Prostate gland (tissue), 2 donors: ENCODE results near the gene IL12RB2.

Source experiments
- POLR2A ChIP-seq: fragments of 450-650 bp; IDR thresholded peaks from one replicate; pipeline ENCODE4 v1.6.1; 2016; ENCODE audit warnings: antibody characterized with exemption, mild to moderate bottlenecking
- POLR2AphosphoS5 ChIP-seq: sonication (generic); formaldehyde crosslinking; IDR thresholded peaks from one replicate; pipeline ENCODE4 v1.6.1; 2017; ENCODE audit warnings: antibody characterized with exemption
- TF ChIP-seq, protein P1 (sequence below), 4 experiments: fragments of 200-600 bp in 2 of 4; fragments of 450-650 bp in 2 of 4; sonication (generic) in 2 of 4; IDR thresholded peaks; 1 replicate in 3 of 4; 2 replicates in 1 of 4; pipeline ENCODE4 v1.5.1; 2016 to 2019; ENCODE audit warnings: antibody characterized with exemption in 4 of 4, mild to moderate bottlenecking in 2 of 4, moderate library complexity in 2 of 4

DNA sequence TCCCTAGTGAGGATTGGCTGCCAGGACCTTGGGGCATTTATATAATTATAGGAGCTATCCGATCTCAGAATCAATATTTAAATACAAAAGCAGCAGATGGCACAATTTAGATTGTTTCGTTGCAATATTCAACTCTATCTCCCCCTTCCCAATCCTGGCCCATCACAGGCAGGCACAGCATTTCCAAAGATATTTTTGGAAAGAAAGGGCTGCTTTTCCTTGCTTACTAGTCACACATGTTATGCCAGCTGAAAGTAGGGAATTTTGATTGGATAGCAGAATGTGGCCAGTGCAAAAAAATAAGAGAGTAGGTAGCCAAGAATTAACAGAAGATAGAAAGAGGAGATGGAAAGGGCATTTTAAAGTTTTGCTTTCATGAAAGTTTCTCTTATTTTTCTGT is 37.9 kb downstream of the IL12RB2 start:
- TF ChIP-seq, protein P1, sequence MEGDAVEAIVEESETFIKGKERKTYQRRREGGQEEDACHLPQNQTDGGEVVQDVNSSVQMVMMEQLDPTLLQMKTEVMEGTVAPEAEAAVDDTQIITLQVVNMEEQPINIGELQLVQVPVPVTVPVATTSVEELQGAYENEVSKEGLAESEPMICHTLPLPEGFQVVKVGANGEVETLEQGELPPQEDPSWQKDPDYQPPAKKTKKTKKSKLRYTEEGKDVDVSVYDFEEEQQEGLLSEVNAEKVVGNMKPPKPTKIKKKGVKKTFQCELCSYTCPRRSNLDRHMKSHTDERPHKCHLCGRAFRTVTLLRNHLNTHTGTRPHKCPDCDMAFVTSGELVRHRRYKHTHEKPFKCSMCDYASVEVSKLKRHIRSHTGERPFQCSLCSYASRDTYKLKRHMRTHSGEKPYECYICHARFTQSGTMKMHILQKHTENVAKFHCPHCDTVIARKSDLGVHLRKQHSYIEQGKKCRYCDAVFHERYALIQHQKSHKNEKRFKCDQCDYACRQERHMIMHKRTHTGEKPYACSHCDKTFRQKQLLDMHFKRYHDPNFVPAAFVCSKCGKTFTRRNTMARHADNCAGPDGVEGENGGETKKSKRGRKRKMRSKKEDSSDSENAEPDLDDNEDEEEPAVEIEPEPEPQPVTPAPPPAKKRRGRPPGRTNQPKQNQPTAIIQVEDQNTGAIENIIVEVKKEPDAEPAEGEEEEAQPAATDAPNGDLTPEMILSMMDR (IDR thresholded peaks at IDR 0.05): no peak
- no peak for TF ChIP-seq POLR2AphosphoS5
- TF ChIP-seq POLR2A: no peak
